ENCODE data around the gene EIF4A2.
A peak's percentile ranks its signal among the peaks of the same experiment; 100 is the strongest.

Gene EIF4A2

DNA sequence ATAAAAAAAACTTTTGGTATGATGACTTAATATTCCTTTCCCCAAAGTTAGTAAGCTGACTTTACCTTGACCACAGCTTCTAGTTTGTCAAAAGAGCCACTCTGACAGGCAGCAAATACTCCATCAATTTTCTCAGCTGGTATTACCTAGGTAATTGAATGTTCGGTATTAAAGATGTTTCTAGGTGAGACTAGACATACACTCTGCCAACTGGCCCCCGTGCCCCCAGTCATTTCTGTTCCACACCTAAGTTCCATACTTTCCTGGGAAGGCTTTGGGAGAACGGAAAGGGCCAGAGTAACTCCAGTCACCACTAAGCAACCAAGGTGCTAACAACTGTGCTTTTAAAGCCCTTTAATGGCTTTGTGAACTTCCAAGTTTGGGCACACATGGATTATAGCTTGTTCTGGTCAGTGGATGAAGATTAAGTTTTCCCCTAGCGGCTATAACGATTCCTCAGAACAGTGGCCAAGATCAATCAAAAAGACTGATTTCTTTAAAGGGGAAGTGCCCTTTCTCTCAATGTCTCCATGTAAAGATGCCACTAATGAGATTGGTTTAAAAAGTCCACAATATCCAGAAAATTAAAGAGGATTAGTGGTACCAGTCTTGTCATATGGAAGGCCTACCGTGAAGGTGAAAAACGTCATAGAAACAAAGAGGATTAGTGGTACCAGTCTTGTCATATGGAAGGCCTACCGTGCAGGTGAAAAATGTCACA lies 7.0 kb downstream of the EIF4A2 start:
- no peaks in the 10 kb centered on the region for H3K27me3 ChIP-seq (ENCODE audit: insufficient read depth, low read length, poor library complexity)
- H3K4me3 ChIP-seq (ENCODE audit: low read depth in 1 of 2, low read length in 2 of 2): no peak overlapping the region
- H3K9me3 ChIP-seq (ENCODE audit: insufficient read depth, low read length, severe bottlenecking): no peaks in the 10 kb centered on the region
- H3K9ac ChIP-seq (ENCODE audit: low read depth, low read length): no peak overlapping the region
- no peak overlapping the region for H2AFZ ChIP-seq (ENCODE audit: low read depth, low read length)
- ATAC-seq (ENCODE audit: insufficient read depth, low read depth): peak; percentile 48
- TF ChIP-seq CTCF (IDR thresholded peaks at IDR 0.05; ENCODE audit: borderline replicate concordance, extremely low read depth, low read length, poor library complexity, severe bottlenecking) (no peak), EZH2 (IDR thresholded peaks at IDR 0.05; ENCODE audit: borderline replicate concordance, low read depth, low read length, severe bottlenecking) (no peak)
- peaks cover 49% of the 10 kb centered on the region for H3K79me2 ChIP-seq (ENCODE audit: insufficient read depth, low read length)
- H3K27ac ChIP-seq (ENCODE audit: low read length): no peak overlapping the region
- peaks cover 25% of the 10 kb centered on the region for H3K4me1 ChIP-seq (ENCODE audit: insufficient read depth, low read length)
- peak; percentile 32 for DNase-seq
- peaks cover 88% of the 10 kb centered on the region for H3K36me3 ChIP-seq (ENCODE audit: insufficient read depth, low read length)
- no peak overlapping the region for H3K4me2 ChIP-seq (ENCODE audit: insufficient read depth, low read length)
- H4K20me1 ChIP-seq (ENCODE audit: insufficient read depth, low read length): peaks cover 45% of the 10 kb centered on the region

DNA sequence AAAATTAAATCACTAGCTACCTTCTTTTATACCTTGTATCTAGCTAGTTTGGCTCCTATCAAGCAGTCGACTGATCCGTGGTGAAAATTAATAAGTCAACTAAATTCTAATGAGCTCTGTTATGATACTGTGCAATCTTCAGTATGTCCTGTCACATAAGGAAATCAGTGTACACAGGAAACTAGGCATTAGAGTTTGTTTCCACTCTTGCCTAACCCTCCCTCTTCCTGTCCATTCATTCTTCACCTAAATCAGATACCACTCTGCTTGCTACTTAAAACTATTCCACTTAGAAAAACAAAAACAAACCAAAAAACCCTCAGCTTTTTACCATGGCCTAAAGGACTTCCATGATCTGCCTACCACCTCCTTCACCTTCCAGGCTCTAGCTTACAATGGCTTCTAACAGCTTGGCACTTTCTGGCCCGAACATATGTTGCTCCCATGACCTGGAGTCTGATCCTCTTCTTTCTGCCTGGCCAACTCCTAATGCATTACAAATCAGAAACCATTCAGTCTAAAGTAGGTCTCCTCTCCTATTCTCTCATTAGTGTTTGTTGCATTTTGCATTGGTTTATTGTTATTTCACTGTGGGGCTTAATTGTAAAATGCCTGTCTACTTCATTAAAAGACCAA lies 15.0 kb downstream of the EIF4A2 start:
- no peak overlapping the region for H3K9ac ChIP-seq (ENCODE audit: low read depth, low read length)
- peaks cover 16% of the 10 kb centered on the region; the same call in 1 of the 2 replicates for H3K4me1 ChIP-seq (ENCODE audit: insufficient read depth, low read length)
- H3K27ac ChIP-seq (ENCODE audit: low read length): no peak overlapping the region
- DNase-seq: no peak
- H3K36me3 ChIP-seq (ENCODE audit: insufficient read depth, low read length): peaks cover 88% of the 10 kb centered on the region
- H3K4me2 ChIP-seq (ENCODE audit: insufficient read depth, low read length): peak overlapping the region; percentile 15; the same call in 1 of the 2 replicates
- peaks cover 74% of the 10 kb centered on the region for H3K79me2 ChIP-seq (ENCODE audit: insufficient read depth, low read length)
- peaks cover 10% of the 10 kb centered on the region; the same call in 1 of the 2 replicates for H4K20me1 ChIP-seq (ENCODE audit: insufficient read depth, low read length)
- TF ChIP-seq CTCF (IDR thresholded peaks at IDR 0.05; ENCODE audit: borderline replicate concordance, extremely low read depth, low read length, poor library complexity, severe bottlenecking) (no peak), EZH2 (IDR thresholded peaks at IDR 0.05; ENCODE audit: borderline replicate concordance, low read depth, low read length, severe bottlenecking) (no peak)
- H3K4me3 ChIP-seq (ENCODE audit: low read depth in 1 of 2, low read length in 2 of 2): no peak overlapping the region
- no peaks in the 10 kb centered on the region for H3K27me3 ChIP-seq (ENCODE audit: insufficient read depth, low read length, poor library complexity)
- no peak for ATAC-seq (ENCODE audit: insufficient read depth, low read depth)
- no peaks in the 10 kb centered on the region for H3K9me3 ChIP-seq (ENCODE audit: insufficient read depth, low read length, severe bottlenecking)
- no peak overlapping the region for H2AFZ ChIP-seq (ENCODE audit: low read depth, low read length)

- Histone ChIP-seq H2AFZ (ENCODE audit: low read depth, low read length) (no peak overlapping the region), H4K20me1 (ENCODE audit: insufficient read depth, low read length) (peaks cover 15% of the 10 kb centered on the region; the same call in 1 of the 2 replicates), H3K9me3 (ENCODE audit: insufficient read depth, low read length, severe bottlenecking) (no peaks in the 10 kb centered on the region), H3K4me2 (ENCODE audit: insufficient read depth, low read length) (no peak overlapping the region), H3K79me2 (ENCODE audit: insufficient read depth, low read length) (peaks cover 82% of the 10 kb centered on the region), H3K9ac (ENCODE audit: low read depth, low read length) (no peak overlapping the region), H3K27me3 (ENCODE audit: insufficient read depth, low read length, poor library complexity) (no peaks in the 10 kb centered on the region), H3K36me3 (ENCODE audit: insufficient read depth, low read length) (peaks cover 89% of the 10 kb centered on the region), H3K27ac (ENCODE audit: low read length) (no peak overlapping the region), H3K4me1 (ENCODE audit: insufficient read depth, low read length) (peaks cover 34% of the 10 kb centered on the region), H3K4me3 (ENCODE audit: low read depth in 1 of 2, low read length in 2 of 2) (no peak overlapping the region)
- TF ChIP-seq EZH2 (IDR thresholded peaks at IDR 0.05; ENCODE audit: borderline replicate concordance, low read depth, low read length, severe bottlenecking) (no peak), CTCF (IDR thresholded peaks at IDR 0.05; ENCODE audit: borderline replicate concordance, extremely low read depth, low read length, poor library complexity, severe bottlenecking) (no peak)
- DNase-seq: no peak
- peak; percentile 33; the same call in 1 of the 3 replicates for ATAC-seq (ENCODE audit: insufficient read depth, low read depth)
These were observed 16.9 kb downstream of the EIF4A2 start for GRCh38 chr3:186800285-186800684.
